ENCODE data around the gene CNTNAP2.

Gene CNTNAP2

GRCh38 chr7:147173883-147174282, 1057.3 kb downstream of the CNTNAP2 start:
- Histone ChIP-seq H3K79me1 (ENCODE audit: low read length) (no peaks in the 10 kb centered on the region), H2BK12ac (ENCODE audit: low read length) (no peak overlapping the region), H4K12ac (ENCODE audit: low read depth, low read length) (no peak overlapping the region), H3K9ac (ENCODE audit: low read length) (no peak overlapping the region), H4K91ac (ENCODE audit: low read depth, low read length) (no peak overlapping the region), H3K14ac (ENCODE audit: low read length) (no peak overlapping the region), H3K4ac (ENCODE audit: low read depth, low read length) (no peak overlapping the region), H3K27ac (ENCODE audit: low read depth, low read length) (no peak overlapping the region), H2AFZ (ENCODE audit: insufficient read depth, low read length, poor library complexity) (no peak overlapping the region), H3K4me3 (ENCODE audit: low read depth, low read length) (no peak overlapping the region), H3K36me3 (ENCODE audit: control insufficient read depth in 1 of 2, insufficient read depth in 2 of 2, low read length in 2 of 2) (no peaks in the 10 kb centered on the region), H3K4me2 (ENCODE audit: low read length) (no peak overlapping the region), H2BK120ac (ENCODE audit: insufficient read depth, low read length, poor library complexity) (no peak overlapping the region), H3K18ac (ENCODE audit: low read length) (no peak overlapping the region), H3K9me3 (ENCODE audit: insufficient read depth, low read depth, low read length) (no peaks in the 10 kb centered on the region), H3K27me3 (ENCODE audit: insufficient read depth, low read length) (no peaks in the 10 kb centered on the region), H3K79me2 (ENCODE audit: control insufficient read depth, insufficient read depth, low read length, poor library complexity) (no peaks in the 10 kb centered on the region), H2AK5ac (ENCODE audit: low read length) (no peak overlapping the region), H3K4me1 (ENCODE audit: control insufficient read depth in 1 of 2, insufficient read depth in 2 of 2, low read length in 2 of 2) (no peaks in the 10 kb centered on the region), H4K8ac (ENCODE audit: low read depth, low read length) (no peak overlapping the region), H3K23ac (ENCODE audit: low read length) (no peak overlapping the region), H2BK5ac (ENCODE audit: low read depth, low read length, poor library complexity) (no peak overlapping the region)
- no peak for DNase-seq

- H3K4me2 ChIP-seq (ENCODE audit: low read length) = no peak overlapping the region
- H2AK5ac ChIP-seq (ENCODE audit: low read length) = no peak overlapping the region
- no peak overlapping the region for H3K4me3 ChIP-seq (ENCODE audit: low read depth, low read length)
- no peak overlapping the region for H3K9ac ChIP-seq (ENCODE audit: low read length)
- H3K23ac ChIP-seq (ENCODE audit: low read length) = no peak overlapping the region
- H2AFZ ChIP-seq (ENCODE audit: insufficient read depth, low read length, poor library complexity) = no peak overlapping the region
- no peaks in the 10 kb centered on the region for H3K36me3 ChIP-seq (ENCODE audit: control insufficient read depth in 1 of 2, insufficient read depth in 2 of 2, low read length in 2 of 2)
- H3K9me3 ChIP-seq (ENCODE audit: insufficient read depth, low read depth, low read length) = no peaks in the 10 kb centered on the region
- H4K8ac ChIP-seq (ENCODE audit: low read depth, low read length) = no peak overlapping the region
- H3K4me1 ChIP-seq (ENCODE audit: control insufficient read depth in 1 of 2, insufficient read depth in 2 of 2, low read length in 2 of 2) = no peaks in the 10 kb centered on the region
- no peak overlapping the region for H3K18ac ChIP-seq (ENCODE audit: low read length)
- no peak overlapping the region for H4K12ac ChIP-seq (ENCODE audit: low read depth, low read length)
- DNase-seq = no peak
- no peaks in the 10 kb centered on the region for H3K27me3 ChIP-seq (ENCODE audit: insufficient read depth, low read length)
- H3K4ac ChIP-seq (ENCODE audit: low read depth, low read length) = no peak overlapping the region
- no peak overlapping the region for H2BK120ac ChIP-seq (ENCODE audit: insufficient read depth, low read length, poor library complexity)
- H4K91ac ChIP-seq (ENCODE audit: low read depth, low read length) = no peak overlapping the region
- no peaks in the 10 kb centered on the region for H3K79me1 ChIP-seq (ENCODE audit: low read length)
- no peak overlapping the region for H2BK5ac ChIP-seq (ENCODE audit: low read depth, low read length, poor library complexity)
- H2BK12ac ChIP-seq (ENCODE audit: low read length) = no peak overlapping the region
- no peak overlapping the region for H3K14ac ChIP-seq (ENCODE audit: low read length)
- H3K79me2 ChIP-seq (ENCODE audit: control insufficient read depth, insufficient read depth, low read length, poor library complexity) = no peaks in the 10 kb centered on the region
- no peak overlapping the region for H3K27ac ChIP-seq (ENCODE audit: low read depth, low read length)
Observed at GRCh38 chr7:147182874-147183273, 1066.3 kb downstream of the CNTNAP2 start.

GRCh38 chr7:147183276-147183675, 1066.7 kb downstream of the CNTNAP2 start:
- Histone ChIP-seq H3K4me3 (ENCODE audit: low read depth, low read length) (no peak overlapping the region), H3K9ac (ENCODE audit: low read length) (no peak overlapping the region), H3K36me3 (ENCODE audit: control insufficient read depth in 1 of 2, insufficient read depth in 2 of 2, low read length in 2 of 2) (no peaks in the 10 kb centered on the region), H4K12ac (ENCODE audit: low read depth, low read length) (no peak overlapping the region), H2AFZ (ENCODE audit: insufficient read depth, low read length, poor library complexity) (no peak overlapping the region), H3K14ac (ENCODE audit: low read length) (no peak overlapping the region), H2BK5ac (ENCODE audit: low read depth, low read length, poor library complexity) (no peak overlapping the region), H2BK120ac (ENCODE audit: insufficient read depth, low read length, poor library complexity) (no peak overlapping the region), H3K23ac (ENCODE audit: low read length) (no peak overlapping the region), H3K4me1 (ENCODE audit: control insufficient read depth in 1 of 2, insufficient read depth in 2 of 2, low read length in 2 of 2) (no peaks in the 10 kb centered on the region), H3K18ac (ENCODE audit: low read length) (no peak overlapping the region), H4K8ac (ENCODE audit: low read depth, low read length) (no peak overlapping the region), H4K91ac (ENCODE audit: low read depth, low read length) (no peak overlapping the region), H3K4ac (ENCODE audit: low read depth, low read length) (no peak overlapping the region), H2BK12ac (ENCODE audit: low read length) (no peak overlapping the region), H3K9me3 (ENCODE audit: insufficient read depth, low read depth, low read length) (no peaks in the 10 kb centered on the region), H3K4me2 (ENCODE audit: low read length) (no peak overlapping the region), H2AK5ac (ENCODE audit: low read length) (no peak overlapping the region), H3K79me1 (ENCODE audit: low read length) (no peaks in the 10 kb centered on the region), H3K79me2 (ENCODE audit: control insufficient read depth, insufficient read depth, low read length, poor library complexity) (no peaks in the 10 kb centered on the region), H3K27ac (ENCODE audit: low read depth, low read length) (no peak overlapping the region), H3K27me3 (ENCODE audit: insufficient read depth, low read length) (no peaks in the 10 kb centered on the region)
- DNase-seq = no peak
- no CpG with 5 or more reads among the region's 2 CpGs for WGBS (ENCODE audit: extremely low coverage, insufficient coverage, insufficient read length)

GRCh38 chr7:147188467-147188866, 1071.9 kb downstream of the CNTNAP2 start:
- Histone ChIP-seq H2AK5ac (ENCODE audit: low read length) (no peak overlapping the region), H3K79me1 (ENCODE audit: low read length) (no peaks in the 10 kb centered on the region), H4K8ac (ENCODE audit: low read depth, low read length) (no peak overlapping the region), H4K12ac (ENCODE audit: low read depth, low read length) (no peak overlapping the region), H3K36me3 (ENCODE audit: control insufficient read depth in 1 of 2, insufficient read depth in 2 of 2, low read length in 2 of 2) (no peaks in the 10 kb centered on the region), H3K79me2 (ENCODE audit: control insufficient read depth, insufficient read depth, low read length, poor library complexity) (no peaks in the 10 kb centered on the region), H3K4ac (ENCODE audit: low read depth, low read length) (no peak overlapping the region), H3K27me3 (ENCODE audit: insufficient read depth, low read length) (no peaks in the 10 kb centered on the region), H3K14ac (ENCODE audit: low read length) (no peak overlapping the region), H2BK120ac (ENCODE audit: insufficient read depth, low read length, poor library complexity) (no peak overlapping the region), H2AFZ (ENCODE audit: insufficient read depth, low read length, poor library complexity) (no peak overlapping the region), H3K4me2 (ENCODE audit: low read length) (no peak overlapping the region), H3K27ac (ENCODE audit: low read depth, low read length) (no peak overlapping the region), H2BK5ac (ENCODE audit: low read depth, low read length, poor library complexity) (no peak overlapping the region), H3K9me3 (ENCODE audit: insufficient read depth, low read depth, low read length) (no peaks in the 10 kb centered on the region), H3K4me1 (ENCODE audit: control insufficient read depth in 1 of 2, insufficient read depth in 2 of 2, low read length in 2 of 2) (no peaks in the 10 kb centered on the region), H3K4me3 (ENCODE audit: low read depth, low read length) (no peak overlapping the region), H3K23ac (ENCODE audit: low read length) (no peak overlapping the region), H3K18ac (ENCODE audit: low read length) (no peak overlapping the region), H3K9ac (ENCODE audit: low read length) (no peak overlapping the region), H4K91ac (ENCODE audit: low read depth, low read length) (no peak overlapping the region), H2BK12ac (ENCODE audit: low read length) (no peak overlapping the region)
- no peak for DNase-seq
- WGBS (ENCODE audit: extremely low coverage, insufficient coverage, insufficient read length) = no CpG with 5 or more reads among the region's 1 CpG

- H3K4me1 ChIP-seq (ENCODE audit: control insufficient read depth in 1 of 2, insufficient read depth in 2 of 2, low read length in 2 of 2) = no peaks in the 10 kb centered on the region
- H2BK12ac ChIP-seq (ENCODE audit: low read length) = no peak overlapping the region
- H3K27me3 ChIP-seq (ENCODE audit: insufficient read depth, low read length) = no peaks in the 10 kb centered on the region
- H3K4me3 ChIP-seq (ENCODE audit: low read depth, low read length) = no peak overlapping the region
- H3K4me2 ChIP-seq (ENCODE audit: low read length) = no peak overlapping the region
- H4K91ac ChIP-seq (ENCODE audit: low read depth, low read length) = no peak overlapping the region
- H3K14ac ChIP-seq (ENCODE audit: low read length) = no peak overlapping the region
- H2AK5ac ChIP-seq (ENCODE audit: low read length) = no peak overlapping the region
- H3K9ac ChIP-seq (ENCODE audit: low read length) = no peak overlapping the region
- H3K9me3 ChIP-seq (ENCODE audit: insufficient read depth, low read depth, low read length) = no peaks in the 10 kb centered on the region
- no peaks in the 10 kb centered on the region for H3K79me2 ChIP-seq (ENCODE audit: control insufficient read depth, insufficient read depth, low read length, poor library complexity)
- no peak overlapping the region for H3K18ac ChIP-seq (ENCODE audit: low read length)
- H3K4ac ChIP-seq (ENCODE audit: low read depth, low read length) = no peak overlapping the region
- no peaks in the 10 kb centered on the region for H3K36me3 ChIP-seq (ENCODE audit: control insufficient read depth in 1 of 2, insufficient read depth in 2 of 2, low read length in 2 of 2)
- H3K79me1 ChIP-seq (ENCODE audit: low read length) = no peaks in the 10 kb centered on the region
- no peak overlapping the region for H2BK120ac ChIP-seq (ENCODE audit: insufficient read depth, low read length, poor library complexity)
- DNase-seq = no peak
- H2AFZ ChIP-seq (ENCODE audit: insufficient read depth, low read length, poor library complexity) = no peak overlapping the region
- H2BK5ac ChIP-seq (ENCODE audit: low read depth, low read length, poor library complexity) = no peak overlapping the region
- no peak overlapping the region for H3K23ac ChIP-seq (ENCODE audit: low read length)
- no peak overlapping the region for H3K27ac ChIP-seq (ENCODE audit: low read depth, low read length)
- H4K8ac ChIP-seq (ENCODE audit: low read depth, low read length) = no peak overlapping the region
- no peak overlapping the region for H4K12ac ChIP-seq (ENCODE audit: low read depth, low read length)
Observed at GRCh38 chr7:147193476-147193875, 1076.9 kb downstream of the CNTNAP2 start.
